ENCODE results near the gene PGBD5.

GRCh38 chr1:230385158-230385450 is 41.0 kb downstream of the PGBD5 start:
- TF ChIP-seq EZH2 (IDR thresholded peaks at IDR 0.05) (no peak), POLR2AphosphoS5 (IDR thresholded peaks at IDR 0.05; ENCODE audit: borderline replicate concordance, low read depth, low read length) (no peak)
